ENCODE data around the gene KPNA6. TPM values are rescaled to one million over a fixed set of nuclear protein-coding genes. Genes with fewer than 3 reads are reported as not detected.
A peak's percentile ranks its signal among the peaks of the same experiment; 100 is the strongest.

KPNA6 gene
- total and polyA plus RNA-seq, 2 donors (not counting 3 experiments of a cell fraction or from before 2014, with no cell fraction given) = 22.1 to 85.6 TPM

DNA sequence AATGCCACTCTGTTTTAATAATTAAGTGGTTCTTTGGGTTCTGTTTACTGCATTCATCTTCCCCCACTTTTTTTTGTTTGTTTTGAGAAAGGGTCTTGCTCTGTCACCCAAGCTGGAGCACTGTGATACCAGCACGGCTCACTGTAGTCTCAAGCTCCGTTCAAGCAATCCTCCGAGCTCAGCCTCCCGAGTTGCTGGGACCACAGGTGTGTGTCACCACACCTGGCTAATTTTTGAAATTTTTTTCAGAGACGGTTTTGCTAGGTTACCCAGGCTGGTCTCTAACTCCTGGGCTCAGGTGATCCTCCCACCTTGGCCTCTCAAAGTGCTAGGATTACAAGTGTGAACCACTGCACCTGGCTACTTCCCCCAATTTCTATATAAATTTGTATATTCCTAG lies 29.3 kb downstream of the KPNA6 start:
- dilution Hi-C loops (cut with MboI; ENCODE audit: extremely low pct_ligation_motif_present, low sequenced_read_pairs) = no loop called here
- FAIRE-seq = no peak
- H3K36me3 ChIP-seq (ENCODE audit: control insufficient read depth in 2 of 2, extremely low read depth in 1 of 2, insufficient read depth in 2 of 2, low read length in 2 of 2) = no peaks in the 10 kb centered on the region
- H3K79me2 ChIP-seq (ENCODE audit: control insufficient read depth, insufficient read depth, low read length) = peaks cover 65% of the 10 kb centered on the region
- no peaks in the 10 kb centered on the region for H3K9me1 ChIP-seq (replicated peaks; ENCODE audit: control insufficient read depth, extremely low read depth, insufficient read depth, low read length)
- intact Hi-C loops (cut with micrococcal nuclease) = no loop called here
- H3K4me1 ChIP-seq (ENCODE audit: control insufficient read depth, extremely low read depth, insufficient read depth, low read length) = peaks cover 11% of the 10 kb centered on the region
- no TSS peak for BruUV-seq (replicated peaks)
- TF ChIP-seq, protein P1, sequence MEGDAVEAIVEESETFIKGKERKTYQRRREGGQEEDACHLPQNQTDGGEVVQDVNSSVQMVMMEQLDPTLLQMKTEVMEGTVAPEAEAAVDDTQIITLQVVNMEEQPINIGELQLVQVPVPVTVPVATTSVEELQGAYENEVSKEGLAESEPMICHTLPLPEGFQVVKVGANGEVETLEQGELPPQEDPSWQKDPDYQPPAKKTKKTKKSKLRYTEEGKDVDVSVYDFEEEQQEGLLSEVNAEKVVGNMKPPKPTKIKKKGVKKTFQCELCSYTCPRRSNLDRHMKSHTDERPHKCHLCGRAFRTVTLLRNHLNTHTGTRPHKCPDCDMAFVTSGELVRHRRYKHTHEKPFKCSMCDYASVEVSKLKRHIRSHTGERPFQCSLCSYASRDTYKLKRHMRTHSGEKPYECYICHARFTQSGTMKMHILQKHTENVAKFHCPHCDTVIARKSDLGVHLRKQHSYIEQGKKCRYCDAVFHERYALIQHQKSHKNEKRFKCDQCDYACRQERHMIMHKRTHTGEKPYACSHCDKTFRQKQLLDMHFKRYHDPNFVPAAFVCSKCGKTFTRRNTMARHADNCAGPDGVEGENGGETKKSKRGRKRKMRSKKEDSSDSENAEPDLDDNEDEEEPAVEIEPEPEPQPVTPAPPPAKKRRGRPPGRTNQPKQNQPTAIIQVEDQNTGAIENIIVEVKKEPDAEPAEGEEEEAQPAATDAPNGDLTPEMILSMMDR (IDR thresholded peaks at IDR 0.05; ENCODE audit: extremely low read depth in 1 of 2, insufficient read depth in 1 of 2, low read depth in 1 of 2, low read length in 2 of 2) = no peak
- TF ChIP-seq, protein P2, sequence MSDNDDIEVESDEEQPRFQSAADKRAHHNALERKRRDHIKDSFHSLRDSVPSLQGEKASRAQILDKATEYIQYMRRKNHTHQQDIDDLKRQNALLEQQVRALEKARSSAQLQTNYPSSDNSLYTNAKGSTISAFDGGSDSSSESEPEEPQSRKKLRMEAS (IDR thresholded peaks at IDR 0.05; ENCODE audit: insufficient read depth, insufficient read length) = no peak
- no peak for TF ChIP-seq JUN (IDR thresholded peaks at IDR 0.05; ENCODE audit: borderline replicate concordance, insufficient read depth, insufficient read length, low read depth)
- TF ChIP-seq FOS (IDR thresholded peaks at IDR 0.05; ENCODE audit: borderline replicate concordance, insufficient read depth, low read length) = no peak
- no peak for TF ChIP-seq POLR2AphosphoS5 (IDR thresholded peaks at IDR 0.05; ENCODE audit: insufficient read depth, low read depth, low read length)
- H3K4me3 ChIP-seq (replicated peaks in 1 of 3; ENCODE audit: insufficient read depth in 1 of 3, low read depth in 1 of 3, low read length in 3 of 3) = no peak overlapping the region
- DNase-seq (ENCODE audit: low read depth, low spot score) = no peak
- H3K4me2 ChIP-seq (ENCODE audit: insufficient read depth, low read length) = no peak overlapping the region
- no peak overlapping the region for H3K9ac ChIP-seq (replicated peaks; ENCODE audit: extremely low read depth, insufficient read depth, low read length)
- CTCF ChIA-PET = interaction anchor here (1.6 to 4.4 kb wide), 2 partner anchors 9 to 16 kb away, joined by 4 to 19 read pairs; no protein-coding TSS in a partner anchor
- no peaks in the 10 kb centered on the region for H3K27me3 ChIP-seq (ENCODE audit: control insufficient read depth in 2 of 2, insufficient read depth in 2 of 2, low read length in 2 of 2)
- POLR2A ChIA-PET = no interaction called here
- H3K9me3 ChIP-seq (replicated peaks; ENCODE audit: control insufficient read depth, insufficient read depth, low read length) = no peaks in the 10 kb centered on the region
- H3K27ac ChIP-seq (ENCODE audit: insufficient read depth, low read depth, low read length) = no peak overlapping the region
- no peaks in the 10 kb centered on the region for H4K20me1 ChIP-seq (replicated peaks; ENCODE audit: control insufficient read depth, extremely low read depth, insufficient read depth, low read length)
- no peak overlapping the region for H2AFZ ChIP-seq (ENCODE audit: low read depth, low read length)

DNA sequence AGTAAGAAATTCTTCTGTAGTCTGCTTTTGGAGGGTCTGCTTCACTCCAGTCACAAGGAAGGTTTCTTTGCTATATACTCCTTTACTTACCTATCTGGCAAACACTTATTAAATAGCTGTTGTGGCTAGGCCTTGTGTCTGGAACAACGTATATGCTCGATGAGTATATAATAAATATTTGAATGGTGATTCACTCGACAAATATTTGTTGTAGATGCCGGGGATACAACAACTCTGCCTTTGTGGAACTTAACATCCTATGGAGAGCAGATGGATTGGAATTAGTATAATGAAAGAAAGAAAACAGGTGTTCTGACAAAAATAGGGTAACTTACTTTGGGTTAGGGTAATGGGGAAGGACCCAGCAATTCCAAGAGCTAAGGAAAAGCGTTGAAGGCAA lies 31.1 kb downstream of the KPNA6 start:
- POLR2A ChIA-PET = no interaction called here
- Histone ChIP-seq H3K4me3 (replicated peaks in 1 of 3; ENCODE audit: insufficient read depth in 1 of 3, low read depth in 1 of 3, low read length in 3 of 3) (no peak overlapping the region), H2AFZ (ENCODE audit: low read depth, low read length) (no peak overlapping the region), H3K27me3 (ENCODE audit: control insufficient read depth in 2 of 2, insufficient read depth in 2 of 2, low read length in 2 of 2) (no peaks in the 10 kb centered on the region), H4K20me1 (replicated peaks; ENCODE audit: control insufficient read depth, extremely low read depth, insufficient read depth, low read length) (no peaks in the 10 kb centered on the region), H3K27ac (ENCODE audit: insufficient read depth, low read depth, low read length) (peak overlapping the region; percentile 38), H3K9ac (replicated peaks; ENCODE audit: extremely low read depth, insufficient read depth, low read length) (peak overlapping the region; percentile 30), H3K9me1 (replicated peaks; ENCODE audit: control insufficient read depth, extremely low read depth, insufficient read depth, low read length) (no peaks in the 10 kb centered on the region), H3K9me3 (replicated peaks; ENCODE audit: control insufficient read depth, insufficient read depth, low read length) (no peaks in the 10 kb centered on the region), H3K4me2 (ENCODE audit: insufficient read depth, low read length) (peak overlapping the region; percentile 52), H3K4me1 (ENCODE audit: control insufficient read depth, extremely low read depth, insufficient read depth, low read length) (peaks cover 11% of the 10 kb centered on the region), H3K79me2 (ENCODE audit: control insufficient read depth, insufficient read depth, low read length) (peaks cover 71% of the 10 kb centered on the region), H3K36me3 (ENCODE audit: control insufficient read depth in 2 of 2, extremely low read depth in 1 of 2, insufficient read depth in 2 of 2, low read length in 2 of 2) (no peaks in the 10 kb centered on the region)
- dilution Hi-C loops (cut with MboI; ENCODE audit: extremely low pct_ligation_motif_present, low sequenced_read_pairs) (no loop called here), intact Hi-C loops (cut with micrococcal nuclease) (no loop called here)
- CTCF ChIA-PET = interaction anchor here (1.1 to 4.4 kb wide), 6 partner anchors 11 to 31 kb away, joined by 3 to 19 read pairs (median 4); partner anchors contain the start of gene KPNA6
- no TSS peak for BruUV-seq (replicated peaks)
- DNase-seq (ENCODE audit: low read depth, low spot score) (peak; percentile 48), FAIRE-seq (peak; percentile 56)
- TF ChIP-seq EZH2 (IDR thresholded peaks at IDR 0.05; ENCODE audit: borderline replicate concordance, low read depth, low read length, severe bottlenecking) = no peak
- TF ChIP-seq, protein P1 (IDR thresholded peaks at IDR 0.05; ENCODE audit: extremely low read depth in 1 of 2, insufficient read depth in 1 of 2, low read depth in 1 of 2, low read length in 2 of 2) = no peak
- no peak for TF ChIP-seq POLR2A (IDR thresholded peaks at IDR 0.05; ENCODE audit: low read depth, low read length)
- peak; percentile 45 for TF ChIP-seq JUN (IDR thresholded peaks at IDR 0.05; ENCODE audit: borderline replicate concordance, insufficient read depth, insufficient read length, low read depth)
- TF ChIP-seq FOS (IDR thresholded peaks at IDR 0.05; ENCODE audit: borderline replicate concordance, insufficient read depth, low read length) = peak; percentile 63
- no peak for TF ChIP-seq POLR2AphosphoS5 (IDR thresholded peaks at IDR 0.05; ENCODE audit: insufficient read depth, low read depth, low read length)

Measured in endothelial cell of umbilical vein (primary cell).